CD4-positive, alpha-beta memory T cell (primary cell): ENCODE data around the gene GET4. TPM values are rescaled to one million over a fixed set of nuclear protein-coding genes. Genes with fewer than 3 reads are reported as not detected.
A peak's percentile ranks its signal among the peaks of the same experiment; 100 is the strongest.

ENCODE experiments used
- CTCF ChIA-PET: fragments of 350-600 bp; sonication (Branson Sonifier 250); formaldehyde crosslinking; loops from one replicate; lab custom pipeline; 2021; ENCODE audit warnings: inconsistent platforms; ENCODE audit not compliant: partially characterized antibody; lab: Charles Lee
- POLR2A ChIA-PET: fragments of 350-600 bp; sonication (Branson Sonifier 250); formaldehyde crosslinking; loops from one replicate; lab custom pipeline; 2021; ENCODE audit not compliant: partially characterized antibody; lab: Charles Lee
- DNase-seq, 5 donors: peaks; one replicate each; pipeline versions ENCODE4 v3.0.0 to v3.0.0-alpha.2; 2020 to 2022; ENCODE audit warnings: mixed read lengths in 1 of 5
- H3K27ac ChIP-seq: one replicate; pipeline ENCODE4 v1.7.0; 2013; ENCODE audit warnings: low read depth, low read length
- H3K27me3 ChIP-seq: 2 replicates; pipeline ENCODE4 v1.7.0; 2013; ENCODE audit warnings: mild to moderate bottlenecking, low read length, moderate library complexity; ENCODE audit not compliant: insufficient read depth
- H3K36me3 ChIP-seq: 2 replicates; pipeline ENCODE4 v1.7.0; 2013; ENCODE audit warnings: mild to moderate bottlenecking, low read length, moderate library complexity; ENCODE audit not compliant: insufficient read depth
- H3K4me1 ChIP-seq: 2 replicates; pipeline ENCODE4 v1.7.0; 2013; ENCODE audit warnings: mild to moderate bottlenecking, low read length, moderate library complexity; ENCODE audit not compliant: insufficient read depth
- H3K4me3 ChIP-seq, 2 donors: one replicate each; pipeline ENCODE4 v1.7.0; 2013; ENCODE audit warnings: low read length in 2 of 2, mild to moderate bottlenecking in 1 of 2
- H3K9me3 ChIP-seq, 2 donors: one replicate each; pipeline ENCODE4 v1.7.0; 2013; ENCODE audit warnings: low read length in 2 of 2, control low read depth in 1 of 2; ENCODE audit not compliant: control insufficient read depth in 1 of 2
- H3K27ac Mint-ChIP-seq, 7 donors: one replicate each; pipeline ENCODE4 v1.8.0; 2020 to 2021; ENCODE audit warnings: mixed read lengths in 7 of 7, mild to moderate bottlenecking in 6 of 7, inconsistent platforms in 3 of 7, moderate library complexity in 3 of 7
- H3K27me3 Mint-ChIP-seq, 2 donors: one replicate each; pipeline ENCODE4 v1.8.0; 2020 to 2021; ENCODE audit warnings: mixed read lengths in 2 of 2
- H3K36me3 Mint-ChIP-seq, 2 donors: one replicate each; pipeline ENCODE4 v1.8.0; 2020 to 2021; ENCODE audit warnings: mixed read lengths in 2 of 2, inconsistent platforms in 1 of 2, mild to moderate bottlenecking in 1 of 2
- H3K4me1 Mint-ChIP-seq, 4 donors: one replicate each; pipeline ENCODE4 v1.8.0; 2020 to 2021; ENCODE audit warnings: mixed read lengths in 4 of 4, mild to moderate bottlenecking in 1 of 4
- H3K4me3 Mint-ChIP-seq, 8 donors: one replicate each; pipeline ENCODE4 v1.8.0; 2020 to 2021; ENCODE audit warnings: mixed read lengths in 8 of 8, mild to moderate bottlenecking in 7 of 8, moderate library complexity in 6 of 8, inconsistent platforms in 3 of 8
- H3K9me3 Mint-ChIP-seq, 8 donors: one replicate each; pipeline ENCODE4 v1.8.0; 2020 to 2021; ENCODE audit warnings: mixed read lengths in 8 of 8, mild to moderate bottlenecking in 5 of 8, inconsistent platforms in 3 of 8, moderate library complexity in 1 of 8
- intact Hi-C: fragments of 100-400 bp; cut with micrococcal nuclease; formaldehyde crosslinking; loops from one replicate; pipeline ENCODE4 v1.15.1; 2023
- polyA plus RNA-seq, 2 donors: library from polyadenylated mRNA; unstranded; fragments of 300-500 nt; fragmentation: Illumina TruSeq; gene quantifications; one replicate each; pipeline ENCODE4 v1.2.3, GENCODE V29; 2021
- total RNA-seq, 2 experiments: library from RNA; stranded (reverse); gene quantifications; one replicate each; pipeline ENCODE4 v1.2.3, GENCODE V29; 2021

Gene GET4
- total and polyA plus RNA-seq, 4 experiments from 2014 or later: 22.0 to 51.6 (median 38.1) TPM

DNA sequence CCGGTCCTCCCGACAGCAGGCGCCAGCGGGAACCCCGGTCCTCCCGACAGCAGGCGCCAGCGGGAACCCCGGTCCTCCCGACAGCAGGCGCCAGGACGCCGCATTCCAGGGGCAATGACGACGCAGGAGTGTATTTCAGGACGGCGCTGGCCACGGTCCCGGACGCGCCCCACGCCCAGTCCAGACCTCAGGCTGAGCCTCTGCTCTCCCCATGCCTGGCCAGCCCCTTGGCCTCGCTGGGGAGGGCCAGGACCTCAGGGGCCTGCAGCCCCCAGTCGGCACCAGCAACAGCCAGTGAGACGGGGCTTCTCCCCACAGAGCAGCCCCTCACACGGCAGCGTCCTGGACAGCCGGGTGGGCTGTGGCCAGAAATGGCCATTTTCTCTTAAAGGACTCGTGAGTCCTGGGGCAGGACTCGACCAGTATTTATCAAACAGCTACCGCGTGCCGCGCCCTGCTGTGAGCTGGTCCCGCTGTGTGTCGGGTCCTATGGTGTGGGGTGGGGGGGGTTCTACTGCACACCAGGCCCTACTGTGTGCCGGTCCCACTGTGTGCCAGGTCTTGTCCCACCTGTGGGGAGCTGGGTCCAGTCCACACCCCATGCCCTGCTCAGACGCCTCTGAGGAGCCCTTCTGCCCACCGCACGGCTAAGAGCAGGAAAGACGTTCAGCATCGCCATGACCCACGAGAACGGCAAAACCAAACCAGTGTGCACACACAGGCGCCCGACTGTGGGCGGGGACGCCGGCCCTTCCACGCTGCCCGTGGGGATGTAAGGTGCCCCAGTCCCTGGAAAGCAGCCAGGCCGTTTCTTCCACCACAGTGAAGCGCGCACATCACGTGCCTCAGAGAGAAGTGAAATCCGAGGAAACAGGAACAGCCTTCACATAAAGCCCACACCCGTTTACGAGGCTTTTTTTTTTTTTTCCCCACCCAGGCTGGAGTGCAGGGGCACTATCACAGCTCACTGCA lies 33.3 kb downstream of the GET4 start:
- POLR2A ChIA-PET: interaction anchor here (1.0 to 5.6 kb wide), 9 partner anchors 12 to 66 kb away, joined by 3 to 63 read pairs (median 3); partner anchors contain the start of genes ADAP1 and GET4
- CTCF ChIA-PET: interaction anchor here (0.9 to 3.4 kb wide), 14 partner anchors 9 to 267 kb away, joined by 3 to 22 read pairs (median 5); partner anchors contain the start of gene COX19
- Histone ChIP-seq H3K36me3 (no peaks in the 10 kb centered on the region), H3K27me3 (no peaks in the 10 kb centered on the region), H3K9me3 (no peaks in the 10 kb centered on the region), H3K4me3 (no peak overlapping the region), H3K27ac (no peak overlapping the region), H3K4me1 (peaks cover 10% of the 10 kb centered on the region)
- intact Hi-C loops: loop anchor here (1.0 kb wide), 3 partner anchors 14 to 156 kb away; partner anchors contain the start of gene ADAP1
- H3K4me3 Mint-ChIP-seq: peak overlapping the region; percentile 35 to 77 (median 72)
- H3K4me1 Mint-ChIP-seq: peaks cover 2 to 14% (median 10%) of the 10 kb centered on the region in 4 donors
- peak in 1 of 5 donors; percentile 46 for DNase-seq
- peak overlapping the region in 3 of 7 donors; percentile 65 to 68 (median 67) for H3K27ac Mint-ChIP-seq
- H3K36me3 Mint-ChIP-seq: no peaks in the 10 kb centered on the region
- no peaks in the 10 kb centered on the region for H3K27me3 Mint-ChIP-seq
- no peaks in the 10 kb centered on the region for H3K9me3 Mint-ChIP-seq

DNA sequence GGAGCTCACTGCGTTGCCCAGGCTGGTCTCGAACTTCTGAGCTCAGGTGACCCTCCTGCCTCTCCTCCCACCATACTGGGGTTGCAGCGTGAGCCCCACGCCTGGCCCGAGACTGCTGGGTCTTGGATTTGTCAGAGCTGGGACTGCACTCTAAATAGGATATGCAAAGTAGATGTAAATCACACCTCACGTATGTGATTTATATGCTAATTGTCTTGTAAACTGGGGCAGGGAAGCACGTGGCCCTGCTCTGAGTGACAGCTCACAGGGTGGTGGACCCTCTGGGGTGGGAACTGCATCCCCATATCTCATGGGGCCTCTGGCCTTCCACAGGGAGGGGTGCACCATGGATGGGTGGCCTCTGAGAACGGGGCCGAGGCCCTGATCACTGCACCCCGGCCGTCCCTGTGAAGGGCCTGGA lies 34.1 kb downstream of the GET4 start:
- intact Hi-C loops: no loop called here
- Histone ChIP-seq H3K27me3 (no peaks in the 10 kb centered on the region), H3K4me3 (no peak overlapping the region), H3K4me1 (peaks cover 10% of the 10 kb centered on the region), H3K9me3 (no peaks in the 10 kb centered on the region), H3K36me3 (no peaks in the 10 kb centered on the region), H3K27ac (no peak overlapping the region)
- Mint-ChIP-seq H3K27ac (peak overlapping the region in 3 of 7 donors; percentile 43 to 67 (median 65)), H3K9me3 (no peaks in the 10 kb centered on the region), H3K36me3 (no peaks in the 10 kb centered on the region), H3K27me3 (no peaks in the 10 kb centered on the region), H3K4me3 (peak overlapping the region; percentile 50 to 77 (median 69)), H3K4me1 (peaks cover 2 to 14% (median 10%) of the 10 kb centered on the region in 4 donors)
- DNase-seq: no peak
- POLR2A ChIA-PET: interaction anchor here (1.2 to 5.6 kb wide), 7 partner anchors 11 to 64 kb away, joined by 3 to 63 read pairs (median 5); partner anchors contain the start of genes ADAP1 and GET4
- CTCF ChIA-PET: interaction anchor here (1.3 to 3.4 kb wide), 10 partner anchors 8 to 267 kb away, joined by 3 to 22 read pairs (median 12); partner anchors contain the start of gene COX19

DNA sequence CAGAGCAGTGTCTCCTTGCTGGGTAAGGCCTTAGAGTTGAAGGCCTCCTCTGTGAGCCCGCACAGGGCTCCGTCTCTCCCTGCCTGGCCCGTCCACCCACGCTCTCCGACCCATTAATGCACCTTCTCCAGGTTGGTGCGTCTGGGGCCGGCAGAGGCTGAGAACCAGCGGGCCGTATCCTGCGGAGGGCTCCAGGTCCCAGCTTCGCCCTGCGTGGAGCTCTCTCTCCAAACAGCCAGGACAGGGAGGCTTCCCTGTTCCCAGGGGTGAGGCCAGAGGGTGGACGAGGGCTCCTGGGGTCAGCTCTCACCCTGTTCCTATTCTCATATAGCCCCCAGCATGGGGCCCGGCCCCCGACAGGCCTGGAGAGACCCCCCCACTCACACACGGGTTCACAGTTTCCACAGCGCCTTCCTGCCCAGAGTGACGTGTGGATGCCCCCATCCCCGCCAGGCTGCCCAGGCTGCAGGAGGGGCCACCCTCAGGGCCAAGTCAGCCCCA lies 34.6 kb downstream of the GET4 start:
- H3K36me3 ChIP-seq: no peaks in the 10 kb centered on the region
- H3K9me3 Mint-ChIP-seq: no peaks in the 10 kb centered on the region
- H3K36me3 Mint-ChIP-seq: no peaks in the 10 kb centered on the region
- CTCF ChIA-PET: interaction anchor here (1.3 to 3.4 kb wide), 9 partner anchors 11 to 266 kb away, joined by 3 to 22 read pairs (median 13); partner anchors contain the start of gene COX19
- DNase-seq: peak in 1 of 5 donors; percentile 30
- no peak overlapping the region for H3K4me3 ChIP-seq
- POLR2A ChIA-PET: interaction anchor here (1.2 to 5.6 kb wide), 5 partner anchors 11 to 64 kb away, joined by 3 to 63 read pairs (median 6); partner anchors contain the start of genes ADAP1 and GET4
- intact Hi-C loops: no loop called here
- H3K27me3 ChIP-seq: no peaks in the 10 kb centered on the region
- no peak overlapping the region for H3K27ac Mint-ChIP-seq
- no peaks in the 10 kb centered on the region for H3K9me3 ChIP-seq
- H3K27me3 Mint-ChIP-seq: no peaks in the 10 kb centered on the region
- H3K4me1 ChIP-seq: peaks cover 10% of the 10 kb centered on the region
- peaks cover 2 to 17% (median 10%) of the 10 kb centered on the region in 4 donors for H3K4me1 Mint-ChIP-seq
- no peak overlapping the region for H3K4me3 Mint-ChIP-seq
- no peak overlapping the region for H3K27ac ChIP-seq

DNA sequence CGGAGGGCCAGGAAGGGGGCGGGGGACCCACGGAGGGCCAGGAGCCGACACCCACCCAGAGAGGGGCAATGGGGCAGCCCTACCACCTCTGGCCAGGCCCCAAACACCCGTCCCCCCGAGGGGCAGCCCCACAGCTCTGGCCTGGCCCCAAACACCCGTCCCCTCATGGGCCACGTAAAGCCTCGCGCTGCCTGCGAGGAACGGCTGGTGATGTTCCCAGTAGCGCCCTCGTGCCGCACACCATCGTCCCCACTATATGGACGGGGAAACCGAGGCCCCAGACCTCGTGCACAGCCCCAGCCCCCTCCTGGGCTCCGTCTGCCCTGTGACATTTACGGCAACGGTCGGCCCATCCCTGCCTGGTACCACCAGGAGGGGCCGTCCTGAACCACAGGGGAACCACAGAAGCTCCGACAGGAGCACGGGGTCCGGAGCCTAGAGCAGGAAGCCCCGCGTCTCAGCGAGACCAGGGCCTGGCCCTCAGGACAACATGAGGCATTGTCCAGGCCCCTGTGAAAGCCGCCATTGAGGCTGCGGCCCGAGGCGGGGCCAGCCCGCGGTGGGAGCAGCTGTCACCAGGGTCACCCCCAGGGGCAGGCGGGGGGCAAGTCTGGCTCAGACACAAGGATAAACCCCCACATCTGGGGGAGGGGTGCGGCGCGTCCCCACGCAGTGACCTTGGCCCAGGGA lies 35.6 kb downstream of the GET4 start:
- Mint-ChIP-seq H3K36me3 (no peaks in the 10 kb centered on the region), H3K4me1 (peaks cover 6 to 20% (median 14%) of the 10 kb centered on the region in 4 donors)

DNA sequence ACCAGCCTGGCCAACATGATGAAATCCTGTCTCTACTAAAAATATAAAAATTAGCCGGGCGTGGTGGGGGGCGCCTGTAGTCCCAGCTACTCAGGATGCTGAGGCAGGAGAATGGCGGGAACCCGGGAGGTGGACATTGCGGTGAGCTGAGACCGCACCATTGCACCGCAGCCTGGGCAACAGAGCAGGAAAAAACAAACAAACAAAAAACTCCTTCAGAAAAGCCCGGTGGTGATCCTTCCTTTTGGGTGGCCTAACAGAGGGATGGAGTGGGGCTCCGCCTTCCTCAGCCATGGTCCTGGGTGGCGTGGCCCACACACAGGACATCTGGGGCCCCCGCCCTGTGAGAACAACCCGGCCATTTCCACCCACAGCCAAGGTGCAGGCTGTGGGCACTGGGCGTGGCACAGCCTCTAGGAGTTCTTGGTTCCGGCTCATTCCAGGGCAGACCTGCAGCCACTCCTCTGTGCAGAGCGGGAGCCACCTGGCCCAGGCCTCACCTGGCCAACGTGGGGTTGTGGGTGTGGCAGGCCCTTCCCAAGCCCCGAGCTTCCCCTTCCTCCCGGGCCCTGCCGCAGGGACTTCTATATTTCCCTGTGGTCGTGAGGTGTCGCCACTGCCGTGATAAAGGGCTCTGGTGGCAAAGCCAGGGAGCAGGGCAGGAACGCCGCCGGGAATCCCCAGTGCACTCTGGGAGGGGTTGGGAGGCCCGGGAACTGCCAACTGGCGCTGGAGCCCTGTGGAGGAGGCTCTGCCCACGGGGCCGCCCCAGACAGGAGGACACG lies 37.6 kb downstream of the GET4 start:
- CTCF ChIA-PET: interaction anchor here (1.6 kb wide), 1 partner anchor 59 kb away, joined by 4 read pairs; no protein-coding TSS in a partner anchor

More for the DNA sequence above, 35.6 kb downstream of the GET4 start:
- Histone ChIP-seq H3K36me3 (no peaks in the 10 kb centered on the region), H3K9me3 (no peaks in the 10 kb centered on the region), H3K27me3 (no peaks in the 10 kb centered on the region), H3K4me3 (no peak overlapping the region), H3K27ac (no peak overlapping the region), H3K4me1 (peaks cover 10% of the 10 kb centered on the region)
- ChIA-PET CTCF (interaction anchor here (0.9 kb wide), 1 partner anchor 36 kb away, joined by 3 read pairs; no protein-coding TSS in a partner anchor), POLR2A (interaction anchor here (1.4 to 5.6 kb wide), 2 partner anchors 10 to 11 kb away, joined by 9 to 63 read pairs; no protein-coding TSS in a partner anchor)
- no peaks in the 10 kb centered on the region for H3K9me3 Mint-ChIP-seq
- H3K27ac Mint-ChIP-seq: no peak overlapping the region
- intact Hi-C loops: no loop called here
- H3K27me3 Mint-ChIP-seq: no peaks in the 10 kb centered on the region
- H3K4me3 Mint-ChIP-seq: no peak overlapping the region
- peak in 1 of 5 donors; percentile 27 for DNase-seq

More for the DNA sequence above, 37.6 kb downstream of the GET4 start:
- Histone ChIP-seq H3K27me3 (no peaks in the 10 kb centered on the region), H3K4me1 (peaks cover 6% of the 10 kb centered on the region), H3K27ac (no peak overlapping the region), H3K36me3 (no peaks in the 10 kb centered on the region), H3K9me3 (no peaks in the 10 kb centered on the region), H3K4me3 (no peak overlapping the region)
- no peaks in the 10 kb centered on the region for H3K27me3 Mint-ChIP-seq
- POLR2A ChIA-PET: no interaction called here
- H3K4me3 Mint-ChIP-seq: no peak overlapping the region
- H3K36me3 Mint-ChIP-seq: no peaks in the 10 kb centered on the region
- H3K9me3 Mint-ChIP-seq: no peaks in the 10 kb centered on the region
- H3K4me1 Mint-ChIP-seq: peaks cover 6 to 16% (median 16%) of the 10 kb centered on the region in 4 donors
- intact Hi-C loops: no loop called here
- H3K27ac Mint-ChIP-seq: peak overlapping the region in 2 of 7 donors; percentile 57 to 77
- peak in 1 of 5 donors; percentile 6 for DNase-seq
